Activated T-cell treated with anti-CD3 and anti-CD28 coated beads for 48 hours (primary cell): ENCODE data around the gene ZNF490.

Experiments
- DNase-seq: peaks from one replicate; pipeline ENCODE4 v3.0.0-alpha.2; 2020; ENCODE audit warnings: low read depth

The ZNF490 gene

GRCh38 chr19:12543855-12544254 lies 66.8 kb downstream of the ZNF490 start:
- DNase-seq: no peak
